HG03280 (cell line): ENCODE data around the gene PPP1R14C.
"Not testable (repeated sequence)": the region's sequence is repeated elsewhere in the genome, so short reads cannot be mapped to it uniquely, and the experiment has no call there.

Experiments
- ATAC-seq: cut with Tn5 transposase; IDR thresholded peaks from one replicate; pipeline ENCODE4 v1.9.1; 2021; ENCODE audit warnings: mild to moderate bottlenecking, moderate library complexity; ENCODE audit not compliant: unreplicated experiment

PPP1R14C gene

GRCh38 chr6:150137711-150138110 lies 5.1 kb upstream of the PPP1R14C start:
- not testable (repeated sequence) for ATAC-seq

GRCh38 chr6:150138638-150139037 lies 4.2 kb upstream of the PPP1R14C start:
- ATAC-seq = no peak

DNA sequence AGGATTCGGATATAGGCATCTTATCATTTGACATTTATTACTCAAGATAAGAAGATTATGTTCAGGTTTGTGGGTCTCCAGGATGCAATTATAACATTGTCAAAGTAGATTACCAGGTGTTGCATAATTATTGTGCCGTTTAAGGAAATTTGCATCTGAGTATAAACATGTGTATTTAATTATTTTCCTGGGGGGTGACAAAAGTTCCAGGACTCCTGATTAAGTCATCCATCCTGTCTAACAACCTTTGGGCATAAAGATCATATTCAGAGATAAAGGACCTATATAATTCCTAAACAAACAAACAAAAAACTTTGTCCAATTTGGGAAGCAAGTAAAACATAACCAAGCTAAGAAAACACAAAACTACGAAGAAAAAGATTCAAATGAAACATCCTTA lies 3.3 kb upstream of the PPP1R14C start:
- ATAC-seq = no peak

DNA sequence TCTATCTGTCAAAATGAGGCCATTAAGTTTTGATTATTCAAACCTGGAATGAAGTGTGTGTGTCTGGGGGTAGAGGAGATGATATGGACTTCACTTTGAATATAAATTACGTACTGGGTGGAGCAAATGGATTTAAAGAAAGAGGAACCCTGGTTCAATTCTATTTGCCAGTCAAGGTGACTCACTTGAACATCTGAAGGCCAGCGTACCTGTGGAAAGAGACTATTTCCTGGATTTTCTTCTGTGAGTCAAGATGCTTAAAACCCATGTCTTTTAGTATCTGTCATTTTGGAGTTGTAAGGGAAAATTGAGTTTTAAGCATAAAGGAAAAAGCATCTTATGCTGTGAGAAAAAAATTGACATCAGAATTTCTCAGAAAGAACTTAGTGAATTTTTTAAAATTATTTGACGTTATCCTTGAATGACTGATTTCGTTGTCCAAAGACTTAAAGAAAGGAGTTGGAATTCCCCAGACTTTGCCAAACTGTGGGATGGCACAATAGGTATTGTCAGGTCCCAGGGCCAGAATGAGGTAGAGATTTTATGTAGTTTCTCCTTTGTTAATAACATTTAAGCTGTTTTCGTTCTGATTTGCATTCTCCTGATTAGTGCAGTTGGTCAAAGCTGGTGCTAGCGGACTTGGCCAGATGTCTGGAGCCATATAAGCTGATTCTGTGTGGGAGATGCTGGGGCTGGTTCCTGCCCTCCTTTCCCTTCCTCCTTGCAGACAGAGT lies 2.4 kb upstream of the PPP1R14C start:
- no peak for ATAC-seq

DNA sequence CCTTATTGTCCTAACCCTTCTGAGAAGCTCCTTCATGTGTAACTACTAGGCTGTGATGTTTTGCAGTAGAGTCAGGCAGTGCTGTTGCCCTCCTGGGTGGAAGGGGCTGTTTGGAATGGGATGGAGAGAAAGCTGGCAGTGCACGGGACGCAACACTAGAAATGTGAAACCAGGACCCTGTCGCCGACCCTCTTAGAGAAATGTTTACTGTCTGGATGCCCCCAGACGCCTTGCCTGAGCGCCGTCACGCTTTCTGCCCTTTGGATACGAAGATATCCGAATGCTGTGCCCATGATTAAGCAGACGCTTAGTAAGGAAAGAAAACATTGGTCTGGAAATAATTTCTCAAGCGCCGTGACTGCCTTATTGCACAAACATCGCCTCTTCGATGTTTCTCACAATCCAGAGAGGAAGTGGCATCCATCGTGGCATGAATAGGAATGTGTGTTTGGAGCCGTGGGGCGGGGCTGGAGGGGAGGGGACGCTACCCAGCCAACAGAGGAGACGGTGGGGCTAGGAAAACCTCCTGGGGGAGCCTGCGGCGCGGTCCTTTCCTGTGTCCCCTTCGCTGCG lies 661 bp upstream of the PPP1R14C start:
- no peak for ATAC-seq

DNA sequence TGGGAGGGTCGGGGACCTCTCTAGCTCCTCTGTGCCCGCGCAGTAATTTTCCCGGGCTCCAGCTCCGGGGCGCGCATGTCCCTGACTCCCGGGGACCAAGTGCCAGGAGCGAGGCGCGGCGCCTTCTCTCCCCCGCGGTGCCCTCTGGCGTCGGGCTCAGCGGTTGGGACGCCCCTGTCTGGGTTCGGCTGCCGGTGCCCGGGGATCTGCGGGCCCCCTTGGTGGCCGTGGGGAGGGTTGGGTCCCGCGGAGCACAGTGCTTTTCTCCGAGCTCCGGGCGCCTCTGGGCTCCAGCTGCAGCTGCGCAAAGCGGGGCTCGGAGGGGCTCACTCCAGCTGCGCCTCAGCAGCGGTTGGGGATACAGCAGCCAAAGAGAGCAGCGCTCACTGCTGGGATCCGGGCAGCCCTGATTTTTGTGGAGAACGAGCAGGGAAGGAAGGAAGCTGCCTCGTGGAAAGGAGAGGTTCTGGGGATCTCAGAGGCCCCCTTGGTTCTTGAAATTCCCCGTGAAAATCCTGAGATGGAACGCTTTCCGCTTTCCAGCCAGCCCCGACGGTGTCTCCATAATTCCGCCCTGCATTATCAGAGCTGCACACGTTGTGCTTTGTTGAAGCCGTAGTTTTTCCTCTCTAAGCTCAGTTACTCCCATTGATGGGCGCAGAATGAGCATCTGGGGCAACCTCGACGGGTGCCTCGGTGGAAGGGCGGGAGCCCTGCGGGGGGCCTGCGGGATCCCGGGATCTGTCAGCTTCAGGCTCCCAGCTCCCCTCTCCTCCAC lies 861 bp downstream of the PPP1R14C start:
- ATAC-seq = no peak

DNA sequence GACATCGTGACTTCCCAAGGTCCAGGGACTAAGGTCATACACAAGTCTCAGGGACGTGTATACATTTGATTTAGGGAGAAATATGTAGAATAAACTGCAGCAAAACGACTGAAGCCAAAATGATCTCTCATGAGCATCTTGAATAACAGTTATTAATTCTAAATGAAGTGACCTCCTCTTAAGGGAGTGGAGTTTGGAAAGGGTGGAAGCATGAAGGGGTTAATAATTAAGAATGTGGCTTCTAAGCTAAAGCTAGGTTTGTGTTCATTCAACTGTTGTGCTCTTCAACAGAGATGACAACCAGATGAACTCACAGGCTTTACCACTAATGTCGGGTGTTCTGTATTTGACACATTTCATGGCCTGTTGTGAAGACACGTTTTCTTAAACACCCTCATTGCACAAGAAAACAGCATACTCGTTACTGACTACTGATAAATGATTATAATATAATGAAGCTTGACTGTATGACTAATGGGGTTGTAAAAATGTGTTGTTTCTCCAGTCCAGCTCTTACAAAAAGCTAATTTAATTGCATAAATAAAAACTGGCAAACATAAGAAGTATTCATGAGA lies 1.5 kb downstream of the PPP1R14C start:
- ATAC-seq = no peak

- ATAC-seq = no peak
Observed at GRCh38 chr6:150145427-150145826, 2.6 kb downstream of the PPP1R14C start.

GRCh38 chr6:150145830-150146229 lies 3.0 kb downstream of the PPP1R14C start:
- ATAC-seq = no peak

DNA sequence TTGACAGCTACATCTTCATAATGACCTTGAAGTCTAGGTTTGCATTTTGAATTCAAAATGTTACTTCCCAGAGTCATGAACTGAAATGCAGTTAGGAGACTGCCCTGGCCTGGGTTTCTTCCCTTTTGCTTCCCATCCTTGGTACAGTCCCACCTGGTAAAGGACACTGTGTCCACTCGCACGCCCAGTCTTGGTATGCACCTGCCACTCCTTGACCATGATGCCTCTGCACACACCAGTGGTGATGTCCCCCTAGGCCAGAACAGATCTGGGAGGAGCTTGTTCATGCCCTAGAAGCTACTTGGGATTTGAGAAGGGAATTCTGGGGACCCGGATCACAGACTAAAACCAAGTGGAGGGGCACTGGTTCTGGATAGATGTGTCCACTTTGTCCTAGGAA lies 3.6 kb downstream of the PPP1R14C start:
- no peak for ATAC-seq

DNA sequence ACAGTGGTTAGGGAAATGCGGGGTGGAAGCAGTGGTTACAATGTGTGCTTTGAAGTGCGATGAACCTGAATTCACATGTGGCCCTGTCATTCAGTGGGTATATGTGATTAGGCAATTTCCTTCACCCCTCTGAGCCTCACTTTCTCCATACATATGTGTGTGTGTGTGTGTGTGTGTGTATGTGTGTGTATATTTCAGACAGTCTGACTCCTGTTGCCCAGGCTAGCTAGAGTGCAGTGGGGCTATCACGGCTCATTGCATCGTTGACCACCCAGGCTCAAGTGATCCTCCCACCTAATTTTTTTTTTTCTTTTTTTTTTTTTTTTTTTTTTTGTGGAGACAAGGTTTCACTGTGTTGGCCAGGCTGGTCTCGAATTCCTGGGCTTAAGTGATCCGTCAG lies 6.3 kb downstream of the PPP1R14C start:
- ATAC-seq = no peak

DNA sequence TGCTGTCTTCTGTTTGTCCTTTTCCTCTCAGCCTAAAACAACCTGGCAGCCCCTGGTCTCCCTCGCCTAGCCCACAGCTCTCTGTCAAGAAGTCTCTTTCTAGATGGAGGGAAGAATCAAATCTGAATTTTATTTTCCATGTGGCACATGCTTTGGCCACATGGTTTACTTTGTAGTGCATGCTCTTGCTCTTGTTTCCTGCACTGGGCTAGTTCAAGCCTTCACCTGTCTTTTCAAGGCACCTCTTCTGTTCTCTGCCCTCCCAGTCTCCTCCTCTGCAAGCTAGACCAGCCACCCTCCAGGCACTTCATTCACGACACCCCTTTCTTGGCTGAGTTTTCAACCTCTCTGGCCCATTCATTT lies 7.6 kb downstream of the PPP1R14C start:
- ATAC-seq = no peak

- ATAC-seq = no peak
Observed at GRCh38 chr6:150150821-150151646, 8.2 kb downstream of the PPP1R14C start.

DNA sequence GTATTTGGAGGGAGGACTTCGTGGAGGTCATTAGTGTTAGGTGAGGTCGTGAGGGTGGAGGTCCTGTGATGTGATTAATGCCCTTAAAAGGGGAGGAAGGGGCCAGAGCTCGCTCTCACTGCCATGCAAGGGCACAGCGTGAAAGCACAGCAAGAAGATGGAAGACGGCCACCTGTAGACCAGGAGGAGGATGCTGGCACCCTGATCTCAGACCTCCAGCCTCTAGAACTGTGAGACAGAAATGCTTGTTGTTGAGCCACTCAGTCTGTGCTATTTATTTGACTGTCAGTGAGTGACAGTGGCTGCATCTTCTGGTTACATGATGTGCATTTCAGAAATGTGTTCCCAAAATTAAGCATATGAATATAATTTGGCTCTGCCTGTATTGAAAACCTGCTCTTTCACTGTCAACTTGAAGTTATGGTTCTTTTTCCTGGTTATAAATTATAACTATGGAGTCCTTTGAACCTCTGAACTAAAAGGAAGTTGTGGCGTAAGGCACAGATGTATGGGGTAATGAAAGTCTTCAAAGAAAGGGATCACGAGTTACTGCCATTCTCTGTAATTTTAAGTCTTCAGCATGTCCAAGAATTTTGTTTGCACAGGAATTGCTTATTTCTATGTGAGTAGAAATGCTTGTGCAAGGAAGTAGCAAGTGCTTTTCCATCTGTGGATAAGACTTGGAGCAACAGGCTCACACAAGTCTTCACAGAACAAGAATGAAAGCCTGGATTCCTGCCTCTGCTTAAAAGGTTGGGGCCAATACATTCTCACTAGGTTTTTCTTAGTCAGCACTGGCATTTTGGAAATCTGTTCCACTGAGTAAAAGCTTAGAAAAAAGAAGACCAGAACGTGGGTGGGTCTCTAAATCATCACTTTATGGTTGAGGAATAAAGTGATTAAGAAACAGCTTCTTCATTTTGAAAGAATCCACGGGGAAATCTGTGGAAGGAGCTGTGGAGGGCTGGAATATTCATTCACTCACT lies 10.3 kb downstream of the PPP1R14C start:
- no peak for ATAC-seq

DNA sequence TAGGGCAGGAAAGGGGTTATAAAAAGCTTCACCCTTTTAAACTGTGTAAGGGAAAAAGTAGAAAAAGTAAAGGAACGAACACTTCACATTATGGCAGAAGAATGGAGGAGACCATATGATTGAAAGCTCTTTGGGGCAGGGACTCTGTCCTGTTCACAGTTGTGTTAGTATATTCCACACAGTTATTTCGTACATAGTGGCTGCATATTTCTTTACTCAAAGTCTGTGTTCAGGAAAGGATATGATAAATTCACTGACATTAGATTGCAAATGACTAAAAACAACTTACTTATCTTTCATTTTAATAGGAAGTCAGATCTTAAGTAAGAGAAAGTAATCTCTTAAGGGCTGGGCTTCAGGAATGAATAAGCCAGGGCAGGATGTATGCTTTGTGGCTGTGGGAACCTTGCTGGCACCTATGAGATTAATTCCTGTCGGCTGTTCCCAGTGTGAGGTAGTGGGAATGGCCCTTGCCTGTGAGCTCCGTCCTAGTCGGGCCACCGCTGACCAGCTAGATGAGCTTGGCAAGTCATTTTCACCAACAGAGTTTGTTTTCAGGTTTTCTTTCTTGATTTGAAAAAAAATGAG lies 11.2 kb downstream of the PPP1R14C start:
- no peak for ATAC-seq

- ATAC-seq = no peak
Observed at GRCh38 chr6:150156460-150156859, 13.6 kb downstream of the PPP1R14C start.

- ATAC-seq = no peak
Observed at GRCh38 chr6:150157081-150157480, 14.2 kb downstream of the PPP1R14C start.

GRCh38 chr6:150159757-150160156 lies 16.9 kb downstream of the PPP1R14C start:
- ATAC-seq = no peak

DNA sequence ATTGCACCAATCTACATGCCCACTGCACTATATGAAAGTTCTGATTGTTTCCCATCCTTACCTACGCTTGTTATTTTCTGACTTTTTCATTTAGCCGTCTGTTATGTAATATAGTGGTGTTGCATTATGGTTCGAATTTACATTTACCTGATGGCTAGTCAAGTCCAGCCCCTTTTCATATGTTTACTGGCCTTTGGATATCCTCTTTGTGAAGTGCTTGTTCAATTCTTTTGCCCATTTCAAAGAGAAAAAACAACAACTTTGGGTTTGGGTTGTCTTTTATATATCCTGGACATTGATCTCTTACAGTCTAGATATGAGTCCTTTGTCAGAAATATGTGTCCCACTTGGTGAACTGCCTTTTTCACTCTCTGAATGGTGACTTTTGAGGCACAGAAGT lies 21.1 kb downstream of the PPP1R14C start:
- ATAC-seq = no peak
